HCT116 (cell line): ENCODE data around the gene CPN2. TPM values are rescaled to one million over a fixed set of nuclear protein-coding genes. Genes with fewer than 3 reads are reported as not detected.

Source experiments
- ATAC-seq: fragments of 200-7000 bp; cut with Tn5 transposase; 2 replicates; pipeline ENCODE4 v1.9.1; 2020; ENCODE audit warnings: mild to moderate bottlenecking, moderate library complexity
- BruUV-seq: library from RNA; stranded (reverse); fragments of 400-500 nt; replicated peaks from 2 replicates; lab custom pipeline; 2021; lab: Mats Ljungman, UMichigan
- CTCF ChIA-PET: fragments of 300-600 bp; sonication (Branson Sonifier 250); formaldehyde crosslinking; loops from one replicate; lab custom pipeline; 2021; ENCODE audit warnings: antibody characterized with exemption; lab: Charles Lee
- POLR2A ChIA-PET: fragments of 300-600, 350-600 bp; sonication (Branson Sonifier 250); formaldehyde crosslinking; loops from one replicate; lab custom pipeline; 2021; ENCODE audit warnings: antibody characterized with exemption; lab: Charles Lee
- RAD21 ChIA-PET, 2 experiments: fragments of 300-600 bp; sonication (Branson Sonifier 250); formaldehyde crosslinking; loops; one replicate each; lab custom pipeline; 2023; ENCODE audit warnings: low total read pairs in 2 of 2; ENCODE audit not compliant: uncharacterized antibody in 2 of 2, unreplicated experiment in 2 of 2, low non-redundant PET in 1 of 2; lab: Charles Lee
- DNase-seq: peaks from one replicate; pipeline ENCODE4 v3.0.0-alpha.2; 2010; ENCODE audit warnings: low read depth, low spot score
- H2AFZ ChIP-seq: fragments of 200-600 bp; shearing (Covaris generic), sonication (generic); 2 replicates; pipeline ENCODE4 v1.6.1; 2017; ENCODE audit warnings: low read depth, mixed run types, mixed read lengths, antibody characterized with exemption, low read length; ENCODE audit not compliant: poor library complexity, severe bottlenecking
- H3K27ac ChIP-seq: 2 replicates; pipeline ENCODE4 v1.5.1; 2012; ENCODE audit warnings: low read depth, low read length
- H3K27me3 ChIP-seq: fragments of 200-600 bp; sonication (generic); 2 replicates; pipeline ENCODE4 v1.6.1; 2016; ENCODE audit warnings: mixed run types, low read length, mixed read lengths; ENCODE audit not compliant: insufficient read depth
- H3K36me3 ChIP-seq, 2 experiments: fragments of 200-500 bp in 1 of 2; fragments of 200-600 bp in 1 of 2; sonication (Bioruptor generic) in 1 of 2; sonication (generic) in 1 of 2; 2 replicates each; pipeline versions ENCODE4 v1.5.1 to v1.6.1; 2014 to 2016; ENCODE audit warnings: low read length in 2 of 2, inconsistent platforms in 1 of 2, mixed read lengths in 1 of 2, mixed run types in 1 of 2; ENCODE audit not compliant: insufficient read depth in 2 of 2, control insufficient read depth in 1 of 2
- H3K4me1 ChIP-seq, 2 experiments: fragments of 200-600 bp in 1 of 2; sonication (generic) in 1 of 2; 2 replicates each; pipeline versions ENCODE4 v1.5.1 to v1.6.1; 2012 to 2017; ENCODE audit warnings: low read length in 2 of 2, inconsistent platforms in 1 of 2, mild to moderate bottlenecking in 1 of 2, mixed read lengths in 1 of 2, mixed run types in 1 of 2, moderate library complexity in 1 of 2; ENCODE audit not compliant: insufficient read depth in 2 of 2, control insufficient read depth in 1 of 2
- H3K4me2 ChIP-seq: fragments of 200-600 bp; sonication (generic); 2 replicates; pipeline ENCODE4 v1.6.1; 2017; ENCODE audit warnings: mixed run types, low read length, mixed read lengths
- H3K4me3 ChIP-seq, 2 experiments: fragments of 200-600 bp in 1 of 2; sonication (generic) in 1 of 2; replicated peaks in 1 of 2; 2 replicates each; pipeline ENCODE4 v1.5.1; 2011 to 2016; ENCODE audit warnings: low read length in 2 of 2, control low read depth in 1 of 2, low read depth in 1 of 2, mild to moderate bottlenecking in 1 of 2, mixed read lengths in 1 of 2, mixed run types in 1 of 2
- H3K79me2 ChIP-seq: fragments of 200-600 bp; sonication (generic); 2 replicates; pipeline ENCODE4 v1.6.1; 2017; ENCODE audit warnings: mild to moderate bottlenecking, mixed run types, low read length, moderate library complexity, mixed read lengths; ENCODE audit not compliant: insufficient read depth
- H3K9ac ChIP-seq: fragments of 200-600 bp; sonication (generic); 2 replicates; pipeline ENCODE4 v1.6.1; 2016; ENCODE audit warnings: low read length, mixed read lengths
- H3K9me2 ChIP-seq: fragments of 200-600 bp; sonication (generic), shearing (Covaris generic); 2 replicates; pipeline ENCODE4 v1.6.1; 2017; ENCODE audit warnings: mixed run types, mild to moderate bottlenecking, moderate library complexity; ENCODE audit not compliant: insufficient read depth
- H3K9me3 ChIP-seq, 2 experiments: fragments of 200-500 bp in 1 of 2; fragments of 200-600 bp in 1 of 2; sonication (Bioruptor generic) in 1 of 2; sonication (generic) in 1 of 2; 2 replicates each; pipeline ENCODE4 v1.6.1; 2014 to 2017; ENCODE audit warnings: low read length in 2 of 2, mixed read lengths in 2 of 2, inconsistent platforms in 1 of 2, low read depth in 1 of 2, mild to moderate bottlenecking in 1 of 2, mixed run types in 1 of 2, moderate library complexity in 1 of 2; ENCODE audit not compliant: control insufficient read depth in 1 of 2, insufficient read depth in 1 of 2
- H4K20me1 ChIP-seq: fragments of 200-600 bp; sonication (generic), shearing (Covaris generic); 2 replicates; pipeline ENCODE4 v1.6.1; 2017; ENCODE audit warnings: mixed run types, mild to moderate bottlenecking, moderate library complexity; ENCODE audit not compliant: insufficient read depth
- ATF3 ChIP-seq: IDR thresholded peaks from 2 replicates; pipeline ENCODE4 v1.6.1; 2012
- CBX3 ChIP-seq: IDR thresholded peaks from 2 replicates; pipeline ENCODE4 v1.6.1; 2012; ENCODE audit warnings: low read depth
- CEBPB ChIP-seq: IDR thresholded peaks from 2 replicates; pipeline ENCODE4 v1.6.1; 2012; ENCODE audit warnings: low read depth
- ELF1 ChIP-seq: IDR thresholded peaks from 2 replicates; pipeline ENCODE4 v1.6.1; 2012; ENCODE audit warnings: low read depth, borderline replicate concordance
- EZH2phosphoT487 ChIP-seq: fragments of 200-600 bp; IDR thresholded peaks from 2 replicates; pipeline ENCODE4 v1.6.1; 2018; ENCODE audit warnings: antibody characterized with exemption, borderline replicate concordance
- FOSL1 ChIP-seq: IDR thresholded peaks from 2 replicates; pipeline ENCODE4 v1.6.1; 2012; ENCODE audit warnings: low read depth
- JUND ChIP-seq: IDR thresholded peaks from 2 replicates; pipeline ENCODE4 v1.6.1; 2012
- POLR2A ChIP-seq: IDR thresholded peaks from 2 replicates; pipeline ENCODE4 v1.7.0; 2011; ENCODE audit warnings: borderline replicate concordance; ENCODE audit not compliant: insufficient read depth, insufficient read length; ENCODE audit errors: extremely low read depth
- POLR2AphosphoS5 ChIP-seq: IDR thresholded peaks from 2 replicates; pipeline ENCODE4 v1.6.1; 2011; ENCODE audit warnings: mild to moderate bottlenecking, low read depth, low read length, moderate library complexity
- RAD21 ChIP-seq: IDR thresholded peaks from 2 replicates; pipeline ENCODE4 v1.6.1; 2012; ENCODE audit warnings: low read depth, mild to moderate bottlenecking
- SIN3A ChIP-seq: IDR thresholded peaks from 2 replicates; pipeline ENCODE4 v1.6.1; 2012; ENCODE audit warnings: low read depth
- SRF ChIP-seq: IDR thresholded peaks from 2 replicates; pipeline ENCODE4 v1.6.1; 2012; ENCODE audit warnings: low read depth
- TCF7L2 ChIP-seq: IDR thresholded peaks from 2 replicates; pipeline ENCODE4 v1.7.0; 2011; ENCODE audit warnings: borderline replicate concordance, inconsistent platforms; ENCODE audit not compliant: insufficient read depth, insufficient read length; ENCODE audit errors: extremely low read depth
- YY1 ChIP-seq: IDR thresholded peaks from 2 replicates; pipeline ENCODE4 v1.6.1; 2011; ENCODE audit warnings: low read length, low read depth, moderate library complexity, mild to moderate bottlenecking; ENCODE audit not compliant: insufficient replicate concordance; ENCODE audit errors: extremely low read depth
- ZNF274 ChIP-seq: fragments of 200-500 bp; sonication (Bioruptor generic); IDR thresholded peaks from 2 replicates; pipeline ENCODE4 v1.6.1; 2014; ENCODE audit warnings: mild to moderate bottlenecking, low read depth, low read length, inconsistent platforms
- intact Hi-C: fragments of 100-400 bp; cut with micrococcal nuclease; formaldehyde crosslinking; loops from 2 replicates; pipeline ENCODE4 v1.10.0; 2022
- total RNA-seq: library from RNA; stranded (reverse); gene quantifications from one replicate; pipeline ENCODE4 v1.2.1, GENCODE V29; 2021; ENCODE audit not compliant: unreplicated experiment
- TF ChIP-seq, protein P1 (sequence below): IDR thresholded peaks from 2 replicates; pipeline ENCODE4 v1.6.1; 2011; ENCODE audit warnings: mild to moderate bottlenecking, low read length, moderate library complexity; ENCODE audit not compliant: insufficient replicate concordance; ENCODE audit errors: extremely low read depth
- TF ChIP-seq, protein P2 (sequence below): IDR thresholded peaks from 2 replicates; pipeline ENCODE4 v1.6.1; 2012
- TF ChIP-seq, protein P3 (sequence below), 3 experiments: fragments of 200-600 bp in 1 of 3; sonication (generic) in 1 of 3; IDR thresholded peaks in 2 of 3; conservative IDR thresholded peaks in 1 of 3; 2 replicates each; pipeline ENCODE4 v1.5.1; 2012 to 2017; ENCODE audit warnings: low read depth in 2 of 3, low read length in 2 of 3, antibody characterized with exemption in 1 of 3, borderline replicate concordance in 1 of 3, control low read depth in 1 of 3, mild to moderate bottlenecking in 1 of 3, mixed read lengths in 1 of 3, mixed run types in 1 of 3, moderate library complexity in 1 of 3; ENCODE audit not compliant: insufficient read depth in 1 of 3

Gene CPN2
- total RNA-seq, 1 experiment from 2014 or later = not detected

DNA sequence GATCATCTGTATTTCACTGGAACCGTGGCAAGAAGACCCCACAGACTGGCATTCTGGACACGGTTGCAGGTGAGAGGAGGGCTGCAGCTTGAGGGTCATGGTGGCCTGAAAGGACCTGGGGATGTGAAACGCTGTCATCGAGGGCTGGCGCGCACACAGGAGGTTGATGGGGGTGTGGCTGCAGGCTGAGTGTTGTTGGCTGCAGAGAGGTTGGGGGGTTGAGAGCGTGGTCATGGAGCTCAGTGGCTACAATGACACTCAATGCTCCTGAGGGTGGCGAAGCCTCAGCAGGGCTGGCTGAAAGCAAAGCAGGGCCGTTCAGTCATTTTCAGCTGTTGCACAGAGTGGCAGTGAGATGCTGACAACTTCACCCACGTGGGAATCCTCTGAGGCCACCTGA is 21.0 kb downstream of the CPN2 start (continued):
- TF ChIP-seq ZNF274 = no peak
- TF ChIP-seq JUND = no peak
- TF ChIP-seq POLR2AphosphoS5 = no peak
- TF ChIP-seq, protein P1, sequence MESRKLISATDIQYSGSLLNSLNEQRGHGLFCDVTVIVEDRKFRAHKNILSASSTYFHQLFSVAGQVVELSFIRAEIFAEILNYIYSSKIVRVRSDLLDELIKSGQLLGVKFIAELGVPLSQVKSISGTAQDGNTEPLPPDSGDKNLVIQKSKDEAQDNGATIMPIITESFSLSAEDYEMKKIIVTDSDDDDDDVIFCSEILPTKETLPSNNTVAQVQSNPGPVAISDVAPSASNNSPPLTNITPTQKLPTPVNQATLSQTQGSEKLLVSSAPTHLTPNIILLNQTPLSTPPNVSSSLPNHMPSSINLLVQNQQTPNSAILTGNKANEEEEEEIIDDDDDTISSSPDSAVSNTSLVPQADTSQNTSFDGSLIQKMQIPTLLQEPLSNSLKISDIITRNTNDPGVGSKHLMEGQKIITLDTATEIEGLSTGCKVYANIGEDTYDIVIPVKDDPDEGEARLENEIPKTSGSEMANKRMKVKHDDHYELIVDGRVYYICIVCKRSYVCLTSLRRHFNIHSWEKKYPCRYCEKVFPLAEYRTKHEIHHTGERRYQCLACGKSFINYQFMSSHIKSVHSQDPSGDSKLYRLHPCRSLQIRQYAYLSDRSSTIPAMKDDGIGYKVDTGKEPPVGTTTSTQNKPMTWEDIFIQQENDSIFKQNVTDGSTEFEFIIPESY = no peak
- TF ChIP-seq RAD21 = no peak
- TF ChIP-seq, protein P2, sequence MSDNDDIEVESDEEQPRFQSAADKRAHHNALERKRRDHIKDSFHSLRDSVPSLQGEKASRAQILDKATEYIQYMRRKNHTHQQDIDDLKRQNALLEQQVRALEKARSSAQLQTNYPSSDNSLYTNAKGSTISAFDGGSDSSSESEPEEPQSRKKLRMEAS = no peak
- no peak for TF ChIP-seq ELF1
- TF ChIP-seq CEBPB = no peak
- no peak for TF ChIP-seq POLR2A
- TF ChIP-seq, all 23 proteins: peak for 0

GRCh38 chr3:194329583-194329965 is 21.6 kb downstream of the CPN2 start:
- ChIA-PET CTCF (interaction anchor here (1.4 to 1.9 kb wide), 2 partner anchors 14 to 549 kb away, joined by 7 to 14 read pairs; no protein-coding TSS in a partner anchor), RAD21 (no interaction called here), POLR2A (interaction anchor here (0.7 kb wide), 1 partner anchor 12 kb away, joined by 4 read pairs; no protein-coding TSS in a partner anchor)
- H3K27me3 ChIP-seq = no peaks in the 10 kb centered on the region
- no peak overlapping the region for H3K4me2 ChIP-seq
- H3K79me2 ChIP-seq = no peaks in the 10 kb centered on the region
- no peaks in the 10 kb centered on the region for H4K20me1 ChIP-seq
- peaks cover 22 to 70% of the 10 kb centered on the region in 2 experiments for H3K4me1 ChIP-seq
- no peaks in the 10 kb centered on the region for H3K9me2 ChIP-seq
- DNase-seq = no peak
- H3K36me3 ChIP-seq = no peaks in the 10 kb centered on the region
- no peak for ATAC-seq
- intact Hi-C loops = loop anchor here (5.0 kb wide), 1 partner anchor 1412 kb away; the partner anchor contains the start of gene MB21D2
- no peak overlapping the region for H3K27ac ChIP-seq
- no peak overlapping the region for H3K9ac ChIP-seq
- no peak overlapping the region for H2AFZ ChIP-seq
- no TSS peak for BruUV-seq
- no peak overlapping the region for H3K4me3 ChIP-seq
- H3K9me3 ChIP-seq = peaks cover 0 to 13% of the 10 kb centered on the region in 2 experiments; a peak in 1 of 4 replicates
- TF ChIP-seq YY1 = no peak
- TF ChIP-seq SIN3A = no peak
- TF ChIP-seq TCF7L2 = no peak
- TF ChIP-seq FOSL1 = no peak
- no peak for TF ChIP-seq CBX3
- TF ChIP-seq, protein P1 = no peak
- TF ChIP-seq, protein P2 = no peak
- no peak for TF ChIP-seq ELF1
- TF ChIP-seq, protein P3, sequence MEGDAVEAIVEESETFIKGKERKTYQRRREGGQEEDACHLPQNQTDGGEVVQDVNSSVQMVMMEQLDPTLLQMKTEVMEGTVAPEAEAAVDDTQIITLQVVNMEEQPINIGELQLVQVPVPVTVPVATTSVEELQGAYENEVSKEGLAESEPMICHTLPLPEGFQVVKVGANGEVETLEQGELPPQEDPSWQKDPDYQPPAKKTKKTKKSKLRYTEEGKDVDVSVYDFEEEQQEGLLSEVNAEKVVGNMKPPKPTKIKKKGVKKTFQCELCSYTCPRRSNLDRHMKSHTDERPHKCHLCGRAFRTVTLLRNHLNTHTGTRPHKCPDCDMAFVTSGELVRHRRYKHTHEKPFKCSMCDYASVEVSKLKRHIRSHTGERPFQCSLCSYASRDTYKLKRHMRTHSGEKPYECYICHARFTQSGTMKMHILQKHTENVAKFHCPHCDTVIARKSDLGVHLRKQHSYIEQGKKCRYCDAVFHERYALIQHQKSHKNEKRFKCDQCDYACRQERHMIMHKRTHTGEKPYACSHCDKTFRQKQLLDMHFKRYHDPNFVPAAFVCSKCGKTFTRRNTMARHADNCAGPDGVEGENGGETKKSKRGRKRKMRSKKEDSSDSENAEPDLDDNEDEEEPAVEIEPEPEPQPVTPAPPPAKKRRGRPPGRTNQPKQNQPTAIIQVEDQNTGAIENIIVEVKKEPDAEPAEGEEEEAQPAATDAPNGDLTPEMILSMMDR (IDR thresholded peaks at IDR 0.05 in 2 of 3, conservative IDR thresholded peaks at IDR 0.05 in 1 of 3; ENCODE audit: borderline replicate concordance in 1 of 3, insufficient read depth in 1 of 3, low read depth in 2 of 3, low read length in 2 of 3) = no peak
- TF ChIP-seq EZH2phosphoT487 = no peak
- no peak for TF ChIP-seq CEBPB
- TF ChIP-seq ZNF274 = no peak
- no peak for TF ChIP-seq ATF3
- no peak for TF ChIP-seq SRF
